Hematopoietic multipotent progenitor cell treated with erythropoietin and hydrocortisone succinate and interleukin-3 and kit ligand, for 17 days (in vitro differentiated cells): ENCODE results near the gene RTN4R.

Experiments used
- DNase-seq: peaks from one replicate; pipeline ENCODE4 v3.0.0-alpha.2; 2015; ENCODE audit warnings: low spot score

RTN4R gene

GRCh38 chr22:20257212-20258020, 10.7 kb downstream of the RTN4R start:
- no peak for DNase-seq

- no peak for DNase-seq
Measured at GRCh38 chr22:20256551-20257211, 11.4 kb downstream of the RTN4R start.

DNA sequence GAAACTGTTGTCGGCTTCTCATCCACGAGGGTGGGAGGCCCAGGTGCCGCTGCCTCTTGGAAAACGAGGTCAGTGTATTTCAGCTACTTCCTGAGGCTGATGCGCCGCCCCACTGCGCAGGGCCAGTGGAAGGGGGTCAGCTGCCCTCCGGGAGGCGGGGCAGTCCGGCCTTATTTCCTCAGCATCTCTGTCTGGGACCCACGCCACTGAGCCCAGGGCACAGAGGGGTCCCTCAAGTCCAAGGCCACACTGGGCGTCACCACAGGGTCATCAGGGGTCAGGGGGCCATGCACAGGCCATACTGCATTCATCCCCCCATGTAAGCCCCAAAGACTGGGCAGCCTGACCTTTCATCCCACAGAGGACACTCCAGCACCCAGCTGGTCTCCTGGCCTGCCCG, 12.1 kb downstream of the RTN4R start:
- no peak for DNase-seq

GRCh38 chr22:20254975-20255946, 12.9 kb downstream of the RTN4R start:
- DNase-seq, result no peak

DNA sequence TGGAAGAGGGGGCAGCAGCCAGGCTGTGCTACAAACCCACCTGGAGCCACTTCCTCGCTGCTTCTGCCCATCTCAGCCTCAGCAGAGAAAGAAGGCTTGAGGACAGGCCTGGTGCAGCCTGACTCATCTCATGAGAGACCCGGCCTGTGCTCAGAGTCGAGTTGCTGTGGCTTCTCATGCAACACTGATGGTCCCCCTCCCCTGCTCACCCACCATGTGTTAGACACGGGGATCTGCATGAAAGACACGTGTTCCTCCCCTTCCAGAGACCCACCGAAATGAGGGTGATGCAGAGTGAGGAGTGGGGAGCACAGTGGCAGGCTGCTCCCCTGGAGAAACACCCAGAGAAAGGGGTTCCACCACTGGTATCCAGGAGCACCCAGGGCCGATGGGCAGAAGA, 15.0 kb downstream of the RTN4R start:
- no peak for DNase-seq

DNA sequence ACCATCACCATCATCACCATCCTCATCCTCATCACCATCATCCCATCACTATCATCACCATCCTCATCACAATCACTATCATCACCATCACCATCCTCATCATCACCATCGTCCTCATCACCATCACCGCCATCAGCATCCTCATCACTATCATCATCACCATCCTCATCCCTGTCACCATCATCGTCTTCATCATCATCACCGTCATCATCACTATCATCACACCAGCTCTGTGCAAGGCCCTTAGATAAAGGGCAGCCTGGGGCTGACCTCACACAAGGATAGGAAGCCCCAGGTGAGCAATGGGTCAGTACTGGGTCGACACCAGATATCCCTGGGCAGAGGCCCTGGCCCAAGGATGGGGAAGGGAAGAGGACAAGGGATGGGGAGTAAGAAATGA, 16.1 kb downstream of the RTN4R start:
- no peak for DNase-seq

DNA sequence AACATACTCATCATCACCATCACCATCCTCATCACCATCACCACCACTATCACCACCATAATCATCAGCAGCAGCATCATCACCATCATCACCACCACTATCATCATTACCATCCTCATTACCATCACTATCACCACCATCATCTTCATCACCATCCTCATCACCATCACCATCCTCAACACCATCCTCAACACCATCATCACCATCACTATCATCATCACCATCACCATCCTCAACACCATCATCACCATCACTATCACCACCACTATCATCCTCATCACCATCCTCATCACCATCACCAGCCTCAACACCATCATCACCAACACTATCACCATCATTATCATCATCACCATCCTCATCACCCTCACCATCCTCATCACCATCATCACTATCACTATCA, 16.6 kb downstream of the RTN4R start:
- no peak for DNase-seq

DNA sequence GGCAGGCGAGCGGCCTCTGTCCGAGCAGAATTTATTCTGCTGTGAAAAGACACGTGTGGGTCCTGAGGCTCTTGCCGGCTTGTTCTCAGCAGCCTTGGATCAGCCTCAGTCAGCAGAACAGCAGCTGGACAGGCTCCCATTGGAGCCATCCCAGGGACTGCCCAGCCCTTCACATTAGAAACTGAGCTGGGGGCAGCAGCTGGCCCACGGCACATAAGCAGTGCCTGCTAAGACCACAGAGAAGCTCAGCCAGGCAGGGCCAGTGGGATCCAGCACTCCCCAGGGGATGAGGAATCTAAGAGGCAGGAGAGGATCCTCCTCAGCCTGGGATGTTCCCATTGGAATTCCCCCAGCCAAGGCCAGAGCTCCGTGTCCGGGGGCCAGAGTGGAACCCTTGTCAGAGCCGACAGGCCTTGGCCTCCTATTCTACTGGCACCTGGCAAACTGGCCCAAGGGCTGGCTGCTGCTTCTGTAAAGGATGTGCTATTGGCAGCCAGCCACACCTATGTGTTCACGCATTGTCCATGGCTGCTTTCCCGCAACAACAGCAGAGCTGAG, 18.2 kb downstream of the RTN4R start:
- DNase-seq, result no peak

- DNase-seq, result no peak
Measured at GRCh38 chr22:20248461-20248978, 19.6 kb downstream of the RTN4R start.

GRCh38 chr22:20247608-20248171, 20.4 kb downstream of the RTN4R start:
- no peak for DNase-seq

DNA sequence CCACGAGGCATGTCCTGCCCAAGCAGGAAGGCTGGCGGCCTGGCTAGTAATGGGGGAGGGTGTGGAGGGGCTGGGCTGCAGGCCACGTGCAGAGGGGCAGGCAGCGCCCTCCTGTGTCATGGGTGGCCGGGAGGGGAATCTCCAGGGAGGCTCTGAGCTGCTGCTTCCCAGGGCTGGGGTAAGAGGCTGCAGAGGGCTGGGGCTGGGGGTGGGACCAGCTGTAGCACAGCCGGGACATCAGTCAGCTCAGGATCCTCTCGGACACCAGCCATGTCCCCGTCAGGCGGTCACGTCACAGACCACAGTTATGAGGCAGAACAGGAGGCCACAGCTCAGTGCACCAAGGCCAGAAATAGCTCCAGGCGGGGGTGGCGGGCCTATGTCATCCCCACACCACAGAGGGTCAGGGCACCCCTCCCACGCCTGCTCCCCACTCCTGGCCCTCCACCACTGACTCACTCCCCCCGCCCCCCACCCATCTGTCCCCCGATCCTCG, 21.1 kb downstream of the RTN4R start:
- DNase-seq, result no peak

GRCh38 chr22:20246368-20247009, 21.6 kb downstream of the RTN4R start:
- DNase-seq, result no peak

- DNase-seq, result no peak
Measured at GRCh38 chr22:20245577-20246367, 22.3 kb downstream of the RTN4R start.

DNA sequence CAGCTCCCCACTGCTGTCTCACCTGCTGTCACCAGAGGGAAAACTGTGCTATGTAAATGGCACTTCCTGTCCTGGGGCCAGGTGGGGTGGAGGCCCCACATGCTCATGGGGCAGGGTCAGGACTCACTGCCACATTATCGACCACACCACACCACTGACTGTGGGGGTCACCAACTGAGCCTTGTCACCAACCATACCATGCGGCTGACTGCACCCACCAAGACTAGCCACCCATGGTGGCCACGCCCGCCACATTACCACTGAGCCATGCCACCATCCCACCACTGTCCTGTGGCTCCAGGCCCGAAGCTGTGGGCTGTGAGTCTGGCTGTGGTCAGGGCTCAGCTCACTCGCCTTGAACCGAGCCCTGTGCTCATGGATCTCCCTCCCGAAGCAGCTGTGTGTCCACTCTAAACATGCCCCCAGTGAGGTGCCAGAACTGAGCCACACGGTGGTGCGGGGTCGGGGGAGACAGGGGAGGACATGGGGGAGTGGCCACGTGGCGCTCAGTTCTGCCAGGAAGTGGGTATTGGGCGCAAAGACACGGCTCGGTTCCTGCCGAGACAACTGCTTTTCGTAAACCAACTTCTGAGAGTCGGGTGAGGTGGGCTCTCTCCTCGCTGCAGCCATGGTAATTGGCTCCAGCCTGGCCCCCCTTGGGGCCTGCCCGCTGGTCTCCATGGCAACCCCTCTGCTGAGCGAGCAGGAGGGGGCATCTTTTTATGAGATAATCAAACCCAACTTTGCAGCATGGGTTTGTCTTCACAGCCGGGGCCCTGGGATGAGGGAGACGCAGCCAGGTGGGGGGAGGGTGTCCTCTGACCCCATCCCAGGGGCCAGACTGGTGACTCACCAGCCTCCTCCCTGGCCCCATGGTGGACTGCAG, 23.2 kb downstream of the RTN4R start:
- DNase-seq, result no peak

DNA sequence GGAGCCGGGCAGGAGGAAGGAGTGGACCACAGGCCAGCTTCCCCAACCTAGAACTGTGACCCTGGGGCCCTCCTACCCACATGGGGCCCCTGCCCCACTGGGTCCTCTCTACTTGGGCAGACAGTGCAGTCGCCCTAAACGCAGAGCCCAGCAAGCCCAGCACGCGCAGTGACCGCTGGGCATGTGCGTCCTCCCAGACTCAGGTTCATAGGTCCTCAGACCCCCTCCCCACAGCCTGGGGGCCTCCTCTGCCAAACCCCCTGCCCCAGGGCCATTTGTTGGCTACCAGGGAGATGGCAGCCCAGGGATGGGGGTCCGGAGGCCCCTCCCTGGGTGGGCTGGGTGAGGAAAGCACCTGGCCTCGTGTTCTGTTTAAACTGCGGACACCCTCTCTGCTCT, 23.9 kb downstream of the RTN4R start:
- no peak for DNase-seq

DNA sequence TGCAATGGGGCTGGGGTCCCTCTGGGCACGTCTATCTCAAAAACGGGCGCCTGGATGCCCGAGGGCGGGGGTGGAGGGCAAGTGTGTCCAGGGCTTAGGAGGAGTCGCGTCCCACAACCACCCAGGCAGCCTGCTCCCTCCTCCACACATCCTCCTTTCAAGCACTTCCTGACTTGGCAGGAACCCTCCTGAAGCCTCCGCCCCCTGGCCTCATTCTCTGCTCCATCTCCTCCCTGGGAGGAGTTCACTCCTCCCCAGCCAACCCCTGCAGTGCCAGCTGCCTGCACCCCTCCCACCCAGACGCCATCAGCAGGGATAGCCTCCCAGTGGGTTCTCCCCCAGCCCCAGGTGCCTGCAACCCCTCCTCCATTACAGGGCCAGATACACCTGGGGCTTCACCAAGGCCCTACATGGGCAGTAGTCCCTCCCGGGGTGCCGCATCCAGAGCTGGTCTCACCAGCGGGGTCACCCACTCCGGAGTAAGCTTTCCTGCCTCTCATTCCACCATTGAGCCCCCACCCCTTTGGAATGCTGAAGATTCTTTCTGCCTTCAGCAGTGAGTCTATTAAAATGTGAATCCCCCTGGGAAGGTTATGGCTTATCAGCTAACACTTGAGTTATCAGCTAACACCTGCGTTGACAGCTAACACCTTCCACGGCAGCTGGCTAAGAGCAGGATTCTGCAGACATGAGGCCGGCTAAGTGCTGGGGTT, 24.4 kb downstream of the RTN4R start:
- DNase-seq, result no peak

GRCh38 chr22:20243176-20243536, 25.0 kb downstream of the RTN4R start:
- no peak for DNase-seq

- no peak for DNase-seq
Measured at GRCh38 chr22:20242393-20243175, 25.5 kb downstream of the RTN4R start.
